Psoas muscle (tissue), 8 donors: Measurements from ENCODE around the gene ADSS2. TPM values are rescaled to one million over a fixed set of nuclear protein-coding genes. Genes with fewer than 3 reads are reported as not detected.
"Not testable (repeated sequence)": the region's sequence is repeated elsewhere in the genome, so short reads cannot be mapped to it uniquely, and the experiment has no call there.

Experiments
- ATAC-seq, 4 donors: fragments of 200-7000 bp; cut with Tn5 transposase; one replicate each; pipeline ENCODE4 v1.9.1; 2020; ENCODE audit warnings: moderate library complexity in 3 of 4, mild to moderate bottlenecking in 2 of 4
- DNase-seq, 2 donors: peaks; one replicate each; pipeline ENCODE4 v3.0.0-alpha.2; 2020
- H3K27ac ChIP-seq: fragments of 200-600 bp; one replicate; pipeline ENCODE4 v1.8.0; 2022
- H3K27me3 ChIP-seq, 3 donors: fragments of 200-600 bp in 1 of 3; one replicate each; pipeline versions ENCODE4 v1.6.1 to v1.8.0; 2013 to 2022; ENCODE audit warnings: low read length in 2 of 3, mild to moderate bottlenecking in 2 of 3, moderate library complexity in 1 of 3; ENCODE audit not compliant: insufficient read depth in 3 of 3
- H3K36me3 ChIP-seq, 2 donors: fragments of 200-600 bp in 1 of 2; one replicate each; pipeline versions ENCODE4 v1.6.1 to v1.8.0; 2013 to 2022; ENCODE audit warnings: low read depth in 1 of 2, mild to moderate bottlenecking in 1 of 2, moderate library complexity in 1 of 2; ENCODE audit not compliant: insufficient read depth in 1 of 2
- H3K4me1 ChIP-seq: fragments of 200-600 bp; one replicate; pipeline ENCODE4 v1.8.0; 2022
- H3K4me3 ChIP-seq: fragments of 200-600 bp; one replicate; pipeline ENCODE4 v1.8.0; 2022; ENCODE audit warnings: mild to moderate bottlenecking
- H3K9me3 ChIP-seq: fragments of 200-600 bp; one replicate; pipeline ENCODE4 v1.8.0; 2022
- WGBS, 3 donors: extraction: QIAGEN DNeasy Blood & Tissue Kit; methylation state at CpG; one replicate each; pipeline versions ENCODE4 v1.1.6 to v1.1.7; 2013; 5-methylcytosine and 5-hydroxymethylcytosine counted together
- intact Hi-C, 2 donors: fragments of 100-400 bp; cut with DNase I; formaldehyde crosslinking; loops; one replicate each; pipeline versions ENCODE4 v1.11.0 to v1.14.2; 2022
- long read RNA-seq, 2 donors: library from polyadenylated mRNA; unstranded; transcript quantifications; one replicate each; pipeline ENCODE4 v2.0.0, GENCODE V29; 2021
- polyA plus RNA-seq, 3 donors: library from polyadenylated mRNA; stranded (reverse); fragments of 200-250 nt; gene quantifications; one replicate each; pipeline ENCODE4 v1.2.3, GENCODE V29; 2013
- total RNA-seq, 4 donors: library from RNA; stranded (reverse); fragmentation: NEBNext Ultra II Directional in 2 of 4; extraction: Animal tissue kit (Norgen Biotek cat#: 25700) in 2 of 4; gene quantifications; one replicate each; pipeline versions ENCODE4 v1.2.1 to v1.2.4, GENCODE V29; 2021 to 2023
- TF ChIP-seq, protein P1 (sequence below): fragments of 200-600 bp; IDR thresholded peaks from one replicate; pipeline ENCODE4 v1.8.0; 2022; ENCODE audit warnings: antibody characterized with exemption
- donor health status: healthy with polysubstance abuse.
- donor health status: DM: no; HTN: no; CAD: no; lungs with moderate emphysema.
- donor health status: Bipolar disorder and iron deficiency.
- donor health status: healthy.
- donor health status: DM: yes; HTN: yes; CAD: no.
- donor health status: DM: no; HTN: no; CAD: no.
- donor health status: DM: no; HTN: no; CAD: no.
- donor health status: DM: yes; HTN: yes; CAD: no.

The ADSS2 gene
- total RNA-seq: 10 to 100 TPM in 3 of 4 donors, 1 to 10 TPM in 1; 5.7 to 13.5 (median 11.8) TPM
- polyA plus RNA-seq: 10 to 100 TPM; 11.7 to 19.2 (median 13.9) TPM
- long read RNA-seq, donor 1, transcript ADSS-201 (13 exons, 2,780 nt): major isoform, 11 of 13 reads
- long read RNA-seq, donor 1, partial matches to known transcripts: 0 of 13 reads
- long read RNA-seq, donor 1, other reads (novel, unspliced or antisense): 2 of 13 reads
- long read RNA-seq, donor 2, transcript ADSS-201 (13 exons, 2,780 nt): major isoform, 23 of 24 reads
- long read RNA-seq, donor 2, partial matches to known transcripts: 1 of 24 reads
- long read RNA-seq, donor 2, other reads (novel, unspliced or antisense): 0 of 24 reads

DNA sequence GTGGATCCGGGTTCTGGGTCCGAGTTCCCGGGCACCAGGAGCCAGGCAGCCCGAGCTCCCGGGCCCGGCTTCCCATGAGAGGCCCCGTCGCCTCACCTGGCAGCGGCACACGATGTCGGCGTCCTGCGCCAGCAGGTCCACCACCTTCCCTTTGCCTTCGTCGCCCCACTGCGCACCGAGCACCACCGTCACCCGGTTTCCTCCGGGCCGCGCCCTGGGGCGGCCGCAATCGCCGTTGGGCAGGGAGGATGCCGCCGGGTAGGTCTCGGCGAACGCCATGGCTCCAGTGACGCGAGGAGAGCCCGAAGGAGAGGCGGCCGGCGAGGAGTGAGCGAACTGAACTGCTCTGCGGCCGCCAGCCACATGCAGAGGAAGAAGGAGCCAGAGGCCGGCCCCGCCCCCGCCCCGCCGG lies at the start of gene ADSS2:
Gene ADSS2, minus strand, starts transcription at position 371 of the 412 bp plus-strand sequence. Its CDS starts 92 bp downstream, at position 279.
- H3K9me3 ChIP-seq: no peaks in the 10 kb centered on the region
- 0% methylated on average over 32 to 45 of the region's 45 CpGs for WGBS, 3 donors
- no peaks in the 10 kb centered on the region for H3K36me3 ChIP-seq
- H3K27me3 ChIP-seq: no peaks in the 10 kb centered on the region
- TF ChIP-seq, protein P1, sequence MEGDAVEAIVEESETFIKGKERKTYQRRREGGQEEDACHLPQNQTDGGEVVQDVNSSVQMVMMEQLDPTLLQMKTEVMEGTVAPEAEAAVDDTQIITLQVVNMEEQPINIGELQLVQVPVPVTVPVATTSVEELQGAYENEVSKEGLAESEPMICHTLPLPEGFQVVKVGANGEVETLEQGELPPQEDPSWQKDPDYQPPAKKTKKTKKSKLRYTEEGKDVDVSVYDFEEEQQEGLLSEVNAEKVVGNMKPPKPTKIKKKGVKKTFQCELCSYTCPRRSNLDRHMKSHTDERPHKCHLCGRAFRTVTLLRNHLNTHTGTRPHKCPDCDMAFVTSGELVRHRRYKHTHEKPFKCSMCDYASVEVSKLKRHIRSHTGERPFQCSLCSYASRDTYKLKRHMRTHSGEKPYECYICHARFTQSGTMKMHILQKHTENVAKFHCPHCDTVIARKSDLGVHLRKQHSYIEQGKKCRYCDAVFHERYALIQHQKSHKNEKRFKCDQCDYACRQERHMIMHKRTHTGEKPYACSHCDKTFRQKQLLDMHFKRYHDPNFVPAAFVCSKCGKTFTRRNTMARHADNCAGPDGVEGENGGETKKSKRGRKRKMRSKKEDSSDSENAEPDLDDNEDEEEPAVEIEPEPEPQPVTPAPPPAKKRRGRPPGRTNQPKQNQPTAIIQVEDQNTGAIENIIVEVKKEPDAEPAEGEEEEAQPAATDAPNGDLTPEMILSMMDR: no peak
- H3K4me3 ChIP-seq: peak within 1 kb of the TSS; percentile 97
- DNase-seq: no peak
- peak in 2 of 4 donors; percentile 42 to 48 for ATAC-seq
- H3K4me1 ChIP-seq: peaks cover 23% of the 10 kb centered on the region
- intact Hi-C loops: loop anchor here in 1 of 2 donors (5.0 kb wide), 1 partner anchor 201 kb away; the partner anchor contains the start of gene DESI2
- H3K27ac ChIP-seq: peak within 1 kb of the TSS; percentile 93

DNA sequence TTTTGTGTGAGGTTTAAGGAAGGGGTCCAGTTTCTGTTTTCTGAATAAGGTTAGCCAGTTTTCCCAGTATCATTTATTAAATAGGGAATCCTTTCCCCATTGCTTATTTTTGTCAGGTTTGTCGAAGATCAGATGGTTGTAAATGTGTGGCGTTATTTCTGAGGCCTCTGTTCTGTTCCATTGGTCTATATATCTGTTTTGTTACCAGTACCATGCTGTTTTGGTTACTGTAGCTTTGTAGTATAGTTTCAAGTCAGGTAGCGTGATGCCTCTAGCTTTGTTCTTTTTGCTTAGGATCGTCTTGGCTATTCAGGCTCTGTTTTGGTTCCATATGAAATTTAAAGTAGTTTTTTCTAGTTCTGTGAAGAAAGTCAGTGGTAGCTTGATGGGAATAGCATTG lies 48.8 kb upstream of the ADSS2 start:
- H3K27me3 ChIP-seq, DNase-seq, intact Hi-C loops, H3K9me3 ChIP-seq, H3K4me3 ChIP-seq, H3K27ac ChIP-seq, H3K4me1 ChIP-seq, ATAC-seq, H3K36me3 ChIP-seq: not testable (repeated sequence)
- WGBS, 3 donors: 82 to 88% (median 84%) methylated on average over 4 of the region's 4 CpGs

- H3K4me3 ChIP-seq, DNase-seq, H3K9me3 ChIP-seq, ATAC-seq, H3K36me3 ChIP-seq, intact Hi-C loops, H3K27ac ChIP-seq, H3K27me3 ChIP-seq, H3K4me1 ChIP-seq: not testable (repeated sequence)
- WGBS, 3 donors: 81 to 90% (median 88%) methylated on average over 2 of the region's 2 CpGs
These were observed 47.8 kb upstream of the ADSS2 start for GRCh38 chr1:244499484-244499883.

DNA sequence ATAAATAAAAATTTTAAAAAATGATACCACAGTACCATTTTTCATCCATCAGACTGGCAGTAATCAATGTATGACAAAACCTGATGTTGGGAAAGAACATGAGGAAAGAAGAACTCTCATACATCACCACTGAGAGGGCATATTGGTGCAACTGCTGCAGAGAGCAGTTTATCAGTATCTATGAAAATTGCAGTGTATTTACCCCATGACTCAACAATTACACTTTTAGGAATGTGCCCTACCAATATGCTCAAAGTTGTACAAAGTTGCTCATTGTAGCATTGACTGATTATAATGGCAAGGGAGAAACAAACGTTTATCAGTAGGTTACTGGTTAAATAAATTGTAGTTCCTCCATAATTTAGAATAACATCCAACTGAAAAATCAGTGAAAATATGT lies 46.1 kb upstream of the ADSS2 start:
- intact Hi-C loops: no loop called here
- H3K27ac ChIP-seq: no peak overlapping the region
- H3K9me3 ChIP-seq: no peaks in the 10 kb centered on the region
- no peak for DNase-seq
- ATAC-seq: no peak
- 59 to 80% (median 68%) methylated on average over 1 of the region's 1 CpG for WGBS, 3 donors
- TF ChIP-seq, protein P1: no peak
- H3K4me1 ChIP-seq: no peaks in the 10 kb centered on the region
- H3K4me3 ChIP-seq: no peak overlapping the region
- no peaks in the 10 kb centered on the region for H3K36me3 ChIP-seq
- H3K27me3 ChIP-seq: no peaks in the 10 kb centered on the region

GRCh38 chr1:244496186-244496585 lies 44.5 kb upstream of the ADSS2 start:
- Histone ChIP-seq H3K4me1 (no peaks in the 10 kb centered on the region), H3K9me3 (no peaks in the 10 kb centered on the region), H3K27me3 (no peaks in the 10 kb centered on the region), H3K36me3 (no peaks in the 10 kb centered on the region), H3K27ac (no peak overlapping the region), H3K4me3 (no peak overlapping the region)
- ATAC-seq (no peak), DNase-seq (no peak)
- TF ChIP-seq, protein P1: no peak
- 74 to 83% (median 77%) methylated on average over 1 of the region's 1 CpG for WGBS, 3 donors
- intact Hi-C loops: no loop called here
